Prostate gland (tissue), 2 donors: ENCODE results near the gene CAMK2D.

Source experiments
- CTCF ChIP-seq, 4 experiments: fragments of 200-600 bp in 2 of 4; fragments of 450-650 bp in 2 of 4; sonication (generic) in 2 of 4; IDR thresholded peaks; 1 replicate in 3 of 4; 2 replicates in 1 of 4; pipeline ENCODE4 v1.5.1; 2016 to 2019; ENCODE audit warnings: antibody characterized with exemption in 4 of 4, mild to moderate bottlenecking in 2 of 4, moderate library complexity in 2 of 4
- POLR2A ChIP-seq: fragments of 450-650 bp; IDR thresholded peaks from one replicate; pipeline ENCODE4 v1.6.1; 2016; ENCODE audit warnings: antibody characterized with exemption, mild to moderate bottlenecking
- POLR2AphosphoS5 ChIP-seq: sonication (generic); formaldehyde crosslinking; IDR thresholded peaks from one replicate; pipeline ENCODE4 v1.6.1; 2017; ENCODE audit warnings: antibody characterized with exemption

GRCh38 chr4:113781439-113782040 lies 20.0 kb upstream of the CAMK2D start:
- TF ChIP-seq CTCF (IDR thresholded peaks at IDR 0.05), result peak; percentile 18 to 67 (median 46)
- TF ChIP-seq POLR2A, result no peak
- no peak for TF ChIP-seq POLR2AphosphoS5
